Thyroid gland (tissue), 4 donors: Measurements from ENCODE around the gene KRTAP4-11.

Experiments used
- POLR2A ChIP-seq, 2 donors: fragments of 450-650 bp; IDR thresholded peaks; one replicate each; pipeline ENCODE4 v1.6.1; 2017; ENCODE audit warnings: antibody characterized with exemption in 2 of 2, mild to moderate bottlenecking in 2 of 2, moderate library complexity in 1 of 2
- TF ChIP-seq, protein P1 (sequence below), 6 experiments: fragments of 200-600 bp in 3 of 6; fragments of 450-650 bp in 3 of 6; sonication (generic) in 3 of 6; IDR thresholded peaks; one replicate each; pipeline ENCODE4 v1.5.1; 2016 to 2019; ENCODE audit warnings: antibody characterized with exemption in 6 of 6, mild to moderate bottlenecking in 2 of 6, inconsistent platforms in 1 of 6, moderate library complexity in 1 of 6

DNA sequence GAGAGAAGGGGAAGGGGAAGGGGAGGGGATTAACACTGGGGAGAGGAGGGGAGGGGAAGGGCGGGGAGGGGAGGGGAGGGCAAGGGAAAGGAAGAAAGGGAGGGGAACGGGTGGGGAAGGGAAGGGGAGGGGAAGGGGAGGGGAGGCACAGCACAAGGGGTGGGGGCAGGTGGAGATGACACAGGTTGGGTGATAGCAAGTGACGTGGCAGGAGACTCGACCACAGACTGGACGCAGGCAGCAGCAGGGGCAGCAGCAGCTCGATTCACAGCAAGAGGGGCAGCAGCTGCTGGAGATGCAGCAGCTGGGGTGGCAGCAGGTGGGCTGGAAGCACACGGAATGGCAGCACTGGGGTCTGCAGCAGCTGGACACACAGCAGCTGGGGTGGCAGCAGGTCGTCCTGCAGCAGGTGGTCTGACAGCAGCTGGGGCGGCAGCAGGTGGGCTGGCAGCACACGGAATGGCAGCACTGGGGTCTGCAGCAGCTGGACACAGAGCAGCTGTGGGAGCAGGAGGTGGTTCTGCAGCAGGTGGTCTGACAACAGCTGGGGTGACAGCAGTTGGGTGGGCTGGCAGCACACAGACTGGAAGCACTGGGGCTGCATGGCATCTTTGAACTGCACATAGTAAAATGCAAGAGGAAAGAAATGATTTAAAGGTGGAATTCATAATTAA is 16.4 kb downstream of the KRTAP4-11 start, which contains the start of gene KRTAP4-16:
- TF ChIP-seq, protein P1, sequence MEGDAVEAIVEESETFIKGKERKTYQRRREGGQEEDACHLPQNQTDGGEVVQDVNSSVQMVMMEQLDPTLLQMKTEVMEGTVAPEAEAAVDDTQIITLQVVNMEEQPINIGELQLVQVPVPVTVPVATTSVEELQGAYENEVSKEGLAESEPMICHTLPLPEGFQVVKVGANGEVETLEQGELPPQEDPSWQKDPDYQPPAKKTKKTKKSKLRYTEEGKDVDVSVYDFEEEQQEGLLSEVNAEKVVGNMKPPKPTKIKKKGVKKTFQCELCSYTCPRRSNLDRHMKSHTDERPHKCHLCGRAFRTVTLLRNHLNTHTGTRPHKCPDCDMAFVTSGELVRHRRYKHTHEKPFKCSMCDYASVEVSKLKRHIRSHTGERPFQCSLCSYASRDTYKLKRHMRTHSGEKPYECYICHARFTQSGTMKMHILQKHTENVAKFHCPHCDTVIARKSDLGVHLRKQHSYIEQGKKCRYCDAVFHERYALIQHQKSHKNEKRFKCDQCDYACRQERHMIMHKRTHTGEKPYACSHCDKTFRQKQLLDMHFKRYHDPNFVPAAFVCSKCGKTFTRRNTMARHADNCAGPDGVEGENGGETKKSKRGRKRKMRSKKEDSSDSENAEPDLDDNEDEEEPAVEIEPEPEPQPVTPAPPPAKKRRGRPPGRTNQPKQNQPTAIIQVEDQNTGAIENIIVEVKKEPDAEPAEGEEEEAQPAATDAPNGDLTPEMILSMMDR (IDR thresholded peaks at IDR 0.05), result no peak
- TF ChIP-seq POLR2A (IDR thresholded peaks at IDR 0.05), result no peak
